Endothelial cell of umbilical vein (primary cell): ENCODE measurements around the gene OR9Q1. TPM values are rescaled to one million over a fixed set of nuclear protein-coding genes. Genes with fewer than 3 reads are reported as not detected.

ENCODE experiments used
- BruUV-seq: library from RNA; stranded (reverse); fragments of 400-500 nt; replicated peaks from 2 replicates; lab custom pipeline; 2021; lab: Mats Ljungman, UMichigan
- CTCF ChIA-PET: fragments of 300-600, 350-600 bp; sonication (Branson Sonifier 250); formaldehyde crosslinking; loops from one replicate; lab custom pipeline; 2021; ENCODE audit warnings: antibody characterized with exemption, inconsistent platforms; lab: Charles Lee
- POLR2A ChIA-PET: fragments of 300-600, 350-600 bp; sonication (Branson Sonifier 250); formaldehyde crosslinking; loops from one replicate; lab custom pipeline; 2021; ENCODE audit warnings: antibody characterized with exemption, inconsistent platforms; lab: Charles Lee
- DNase-seq: peaks from one replicate; pipeline ENCODE4 v3.0.0-alpha.2; 2011; ENCODE audit warnings: low read depth, low spot score
- FAIRE-seq: peaks from 2 replicates; lab custom pipeline; 2011; peaks lifted over from hg19 to GRCh38; lab: Jason Lieb, UNC
- H2AFZ ChIP-seq: 2 replicates; pipeline ENCODE4 v1.6.0; 2012; ENCODE audit warnings: low read depth, low read length, control low read depth, inconsistent platforms
- H3K27ac ChIP-seq: 2 replicates; pipeline ENCODE4 v1.5.1; 2011; ENCODE audit warnings: low read depth, mild to moderate bottlenecking, control low read depth, low read length, moderate library complexity; ENCODE audit not compliant: insufficient read depth
- H3K27me3 ChIP-seq, 2 experiments: 2 replicates each; pipeline versions ENCODE4 v1.6.0 to v1.6.1; 2011; ENCODE audit warnings: low read length in 2 of 2, mixed read lengths in 1 of 2; ENCODE audit not compliant: control insufficient read depth in 2 of 2, insufficient read depth in 2 of 2
- H3K36me3 ChIP-seq, 2 experiments: 2 replicates in 1 of 2; 3 replicates in 1 of 2; pipeline ENCODE4 v1.5.1; 2011; ENCODE audit warnings: low read length in 2 of 2, mild to moderate bottlenecking in 1 of 2, moderate library complexity in 1 of 2; ENCODE audit not compliant: control insufficient read depth in 2 of 2, insufficient read depth in 2 of 2; ENCODE audit errors: extremely low read depth in 1 of 2
- H3K4me1 ChIP-seq: 3 replicates; pipeline ENCODE4 v1.5.1; 2011; ENCODE audit warnings: mild to moderate bottlenecking, low read length; ENCODE audit not compliant: control insufficient read depth, insufficient read depth; ENCODE audit errors: extremely low read depth
- H3K4me2 ChIP-seq: 2 replicates; pipeline ENCODE4 v1.6.1; 2011; ENCODE audit warnings: low read length, control low read depth, mixed read lengths; ENCODE audit not compliant: insufficient read depth
- H3K4me3 ChIP-seq, 3 experiments: fragments of 200-600 bp in 1 of 3; sonication (generic), shearing (Covaris generic) in 1 of 3; replicated peaks in 1 of 3; 2 replicates each; pipeline ENCODE4 v1.5.1; 2011 to 2016; ENCODE audit warnings: control low read depth in 3 of 3, low read length in 3 of 3, mild to moderate bottlenecking in 2 of 3, inconsistent platforms in 1 of 3, low read depth in 1 of 3, moderate library complexity in 1 of 3; ENCODE audit not compliant: insufficient read depth in 1 of 3
- H3K79me2 ChIP-seq: 2 replicates; pipeline ENCODE4 v1.6.0; 2012; ENCODE audit warnings: low read length, inconsistent platforms; ENCODE audit not compliant: control insufficient read depth, insufficient read depth
- H3K9ac ChIP-seq: replicated peaks from 2 replicates; pipeline ENCODE3; 2011; ENCODE audit warnings: low read length, control low read depth; ENCODE audit not compliant: insufficient read depth; ENCODE audit errors: extremely low read depth
- H3K9me1 ChIP-seq: replicated peaks from 3 replicates; pipeline ENCODE4 v1.6.0; 2011; ENCODE audit warnings: mild to moderate bottlenecking, low read length; ENCODE audit not compliant: control insufficient read depth, insufficient read depth; ENCODE audit errors: extremely low read depth
- H3K9me3 ChIP-seq: replicated peaks from 2 replicates; pipeline ENCODE4 v1.5.1; 2012; ENCODE audit warnings: low read length, inconsistent platforms; ENCODE audit not compliant: control insufficient read depth, insufficient read depth
- H4K20me1 ChIP-seq: replicated peaks from 2 replicates; pipeline ENCODE3; 2011; ENCODE audit warnings: mild to moderate bottlenecking, low read length; ENCODE audit not compliant: control insufficient read depth, insufficient read depth; ENCODE audit errors: extremely low read depth
- CTCF ChIP-seq, 2 donors: IDR thresholded peaks; 1 replicate in 1 of 2; 2 replicates in 1 of 2; pipeline ENCODE4 v1.5.1; 2011; ENCODE audit warnings: low read length in 2 of 2, mild to moderate bottlenecking in 2 of 2, moderate library complexity in 2 of 2, control low read depth in 1 of 2, inconsistent platforms in 1 of 2, low read depth in 1 of 2; ENCODE audit not compliant: insufficient read depth in 1 of 2; ENCODE audit errors: extremely low read depth in 1 of 2
- EZH2 ChIP-seq: IDR thresholded peaks from 2 replicates; pipeline ENCODE4 v1.6.1; 2012; ENCODE audit warnings: borderline replicate concordance, low read depth, mild to moderate bottlenecking, moderate library complexity, low read length, inconsistent platforms; ENCODE audit not compliant: severe bottlenecking
- FOS ChIP-seq: IDR thresholded peaks from 2 replicates; pipeline ENCODE4 v1.6.1; 2011; ENCODE audit warnings: mild to moderate bottlenecking, low read length, moderate library complexity, borderline replicate concordance; ENCODE audit not compliant: insufficient read depth
- GATA2 ChIP-seq: IDR thresholded peaks from 2 replicates; pipeline ENCODE4 v1.7.0; 2011; ENCODE audit warnings: low read depth, mild to moderate bottlenecking, moderate library complexity, mixed read lengths, low read length; ENCODE audit not compliant: insufficient read length, insufficient read depth
- JUN ChIP-seq: IDR thresholded peaks from 2 replicates; pipeline ENCODE4 v1.6.1; 2011; ENCODE audit warnings: borderline replicate concordance, low read depth; ENCODE audit not compliant: insufficient read length, insufficient read depth
- MYC ChIP-seq: IDR thresholded peaks from one replicate; pipeline ENCODE4 v1.6.1; 2011; ENCODE audit warnings: mild to moderate bottlenecking, low read depth, low read length
- POLR2A ChIP-seq: IDR thresholded peaks from 2 replicates; pipeline ENCODE4 v1.6.1; 2012; ENCODE audit warnings: low read depth, mild to moderate bottlenecking, control low read depth, low read length
- POLR2AphosphoS5 ChIP-seq: IDR thresholded peaks from 2 replicates; pipeline ENCODE4 v1.6.1; 2012; ENCODE audit warnings: low read depth, mild to moderate bottlenecking, control low read depth, low read length, moderate library complexity; ENCODE audit not compliant: insufficient read depth
- dilution Hi-C: fragments of 300-500 bp; cut with MboI; formaldehyde crosslinking; loops from one replicate; pipeline ENCODE4 v1.15.0; 2019; ENCODE audit warnings: low sequenced_read_pairs; ENCODE audit not compliant: extremely low pct_ligation_motif_present
- intact Hi-C: fragments of 100-400 bp; cut with micrococcal nuclease; formaldehyde crosslinking; loops from one replicate; pipeline ENCODE4 v1.10.0; 2022
- polyA plus RNA-seq, 4 experiments: library from polyadenylated mRNA; depleted of rRNA in 3 of 4; stranded (reverse) in 3 of 4; unstranded in 1 of 4; fragments of >200 nt; gene quantifications; 2 replicates each; pipeline versions ENCODE4 v1.2.1 to v1.2.3, GENCODE V29; 2011 to 2012; ENCODE audit warnings: missing spikeins in 1 of 4
- total RNA-seq: library from RNA; stranded (reverse); gene quantifications from 2 replicates; pipeline ENCODE4 v1.2.3, GENCODE V29; 2021
- TF ChIP-seq, protein P1 (sequence below): IDR thresholded peaks from 2 replicates; pipeline ENCODE4 v1.6.1; 2011; ENCODE audit not compliant: insufficient read depth, insufficient read length

Gene OR9Q1
- total and polyA plus RNA-seq, 2 donors (not counting 3 experiments of a cell fraction or from before 2014, with no cell fraction given) = not detected

DNA sequence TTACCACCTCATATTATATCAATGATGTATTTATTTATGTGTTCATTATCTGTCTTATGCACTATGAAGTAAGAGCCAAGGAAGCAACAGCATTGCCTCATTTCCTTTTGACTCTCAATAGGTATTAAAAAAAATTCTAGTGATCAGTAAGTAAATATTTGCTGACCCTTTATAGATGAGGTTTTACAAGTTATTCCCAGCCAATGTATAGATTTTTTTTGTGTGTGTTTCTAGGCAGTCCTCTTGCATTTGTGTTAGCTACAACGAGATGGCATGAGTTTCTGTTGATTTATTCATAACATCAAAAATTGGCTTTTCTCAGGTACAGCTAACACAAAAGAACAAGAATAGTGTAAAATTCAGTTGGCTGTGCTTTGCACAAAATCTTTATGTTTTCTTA lies 175.6 kb downstream of the OR9Q1 start:
- Histone ChIP-seq H3K9me1 (no peaks in the 10 kb centered on the region), H3K27me3 (no peaks in the 10 kb centered on the region), H3K9me3 (no peaks in the 10 kb centered on the region), H3K36me3 (no peaks in the 10 kb centered on the region), H2AFZ (no peak overlapping the region), H3K4me2 (no peak overlapping the region), H3K4me3 (no peak overlapping the region), H4K20me1 (no peaks in the 10 kb centered on the region), H3K27ac (no peak overlapping the region), H3K9ac (no peak overlapping the region), H3K79me2 (no peaks in the 10 kb centered on the region), H3K4me1 (no peaks in the 10 kb centered on the region)
- FAIRE-seq = no peak
- TF ChIP-seq GATA2 (no peak), CTCF (IDR thresholded peaks at IDR 0.05; ENCODE audit: extremely low read depth in 1 of 2, insufficient read depth in 1 of 2, low read depth in 1 of 2, low read length in 2 of 2) (no peak), POLR2A (no peak), EZH2 (no peak), POLR2AphosphoS5 (no peak), MYC (no peak), JUN (no peak), FOS (no peak)
- TF ChIP-seq, protein P1, sequence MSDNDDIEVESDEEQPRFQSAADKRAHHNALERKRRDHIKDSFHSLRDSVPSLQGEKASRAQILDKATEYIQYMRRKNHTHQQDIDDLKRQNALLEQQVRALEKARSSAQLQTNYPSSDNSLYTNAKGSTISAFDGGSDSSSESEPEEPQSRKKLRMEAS = no peak
- intact Hi-C loops (no loop called here), dilution Hi-C loops (no loop called here)
- DNase-seq = no peak
- no TSS peak for BruUV-seq
- CTCF ChIA-PET = no interaction called here
- POLR2A ChIA-PET = no interaction called here
